GM23338 (cell line): ENCODE measurements around the gene ABCC5. TPM values are rescaled to one million over a fixed set of nuclear protein-coding genes. Genes with fewer than 3 reads are reported as not detected.
"Not testable (repeated sequence)": the region's sequence is repeated elsewhere in the genome, so short reads cannot be mapped to it uniquely, and the experiment has no call there.

Experiments used
- ATAC-seq: fragments of 200-7000 bp; cut with Tn5 transposase; 3 replicates; pipeline ENCODE4 v1.9.1; 2020
- DNase-seq: peaks from one replicate; pipeline ENCODE4 v3.0.0-alpha.2; 2015; ENCODE audit warnings: low spot score
- H2AFZ ChIP-seq: fragments of 200-600 bp; sonication (generic); 2 replicates; pipeline ENCODE4 v1.8.0; 2016; ENCODE audit warnings: antibody characterized with exemption, mild to moderate bottlenecking, moderate library complexity
- H3F3A ChIP-seq: fragments of 200-600 bp; sonication (generic); replicated peaks from 2 replicates; pipeline ENCODE4 v1.8.0; 2017; ENCODE audit warnings: antibody characterized with exemption, mixed run types, low read depth
- H3K27ac ChIP-seq: fragments of 200-600 bp; sonication (generic); 2 replicates; pipeline ENCODE4 v1.6.1; 2016; ENCODE audit warnings: low read depth
- H3K27me3 ChIP-seq: fragments of 200-600 bp; sonication (generic); 2 replicates; pipeline ENCODE4 v1.8.0; 2016; ENCODE audit warnings: mild to moderate bottlenecking, mixed run types, moderate library complexity; ENCODE audit not compliant: insufficient read depth
- H3K36me3 ChIP-seq: fragments of 200-600 bp; sonication (generic); 2 replicates; pipeline ENCODE4 v1.8.0; 2016; ENCODE audit warnings: mild to moderate bottlenecking; ENCODE audit not compliant: insufficient read depth
- H3K4me1 ChIP-seq: fragments of 200-600 bp; sonication (generic); 2 replicates; pipeline ENCODE4 v1.8.0; 2016; ENCODE audit warnings: mild to moderate bottlenecking, moderate library complexity; ENCODE audit not compliant: insufficient read depth
- H3K4me2 ChIP-seq: fragments of 200-600 bp; sonication (generic); 2 replicates; pipeline ENCODE4 v1.7.1; 2017; ENCODE audit warnings: mixed run types
- H3K4me3 ChIP-seq: fragments of 200-600 bp; sonication (generic); 2 replicates; pipeline ENCODE4 v1.6.1; 2016; ENCODE audit warnings: mixed run types
- H3K79me2 ChIP-seq: fragments of 200-600 bp; sonication (generic); replicated peaks from 2 replicates; pipeline ENCODE4 v1.8.0; 2017; ENCODE audit warnings: mild to moderate bottlenecking; ENCODE audit not compliant: insufficient read depth
- H3K9me2 ChIP-seq: fragments of 200-600 bp; sonication (generic); 2 replicates; pipeline ENCODE4 v1.8.0; 2017; ENCODE audit not compliant: insufficient read depth
- H4K20me1 ChIP-seq: fragments of 200-600 bp; sonication (generic); replicated peaks from 2 replicates; pipeline ENCODE4 v1.8.0; 2017; ENCODE audit warnings: mild to moderate bottlenecking; ENCODE audit not compliant: insufficient read depth
- H3K27ac Mint-ChIP-seq: 2 replicates; pipeline ENCODE4 v1.8.0; 2020; ENCODE audit warnings: inconsistent platforms, mild to moderate bottlenecking, moderate library complexity, mixed read lengths
- H3K27me3 Mint-ChIP-seq: 3 replicates; pipeline ENCODE4 v1.8.0; 2022; ENCODE audit warnings: low read depth, mild to moderate bottlenecking, moderate library complexity, mixed read lengths, inconsistent platforms; ENCODE audit not compliant: insufficient read depth, poor library complexity
- H3K36me3 Mint-ChIP-seq: 3 replicates; pipeline ENCODE4 v1.8.0; 2021; ENCODE audit warnings: low read depth, mild to moderate bottlenecking, inconsistent platforms, moderate library complexity, mixed read lengths
- H3K4me1 Mint-ChIP-seq: 3 replicates; pipeline ENCODE4 v1.8.0; 2020; ENCODE audit warnings: mild to moderate bottlenecking, inconsistent platforms, mixed read lengths
- H3K4me3 Mint-ChIP-seq: 3 replicates; pipeline ENCODE4 v1.8.0; 2021; ENCODE audit warnings: moderate library complexity, mild to moderate bottlenecking, inconsistent platforms, mixed read lengths
- H3K9me3 Mint-ChIP-seq: 3 replicates; pipeline ENCODE4 v1.8.0; 2020; ENCODE audit warnings: moderate library complexity, mild to moderate bottlenecking, inconsistent platforms, mixed read lengths
- EZH2 ChIP-seq: fragments of 200-600 bp; sonication (generic); IDR thresholded peaks from one replicate; pipeline ENCODE4 v1.8.0; 2017; ENCODE audit warnings: antibody characterized with exemption, mild to moderate bottlenecking, low read depth; ENCODE audit not compliant: unreplicated experiment
- STAT1 ChIP-seq: IDR thresholded peaks from one replicate; pipeline ENCODE4 v1.6.1; 2016; ENCODE audit warnings: antibody characterized with exemption; ENCODE audit not compliant: unreplicated experiment
- ZNF114 ChIP-seq: fragments of 250-450 bp; sonication (Bioruptor Pico); IDR thresholded peaks from 2 replicates; pipeline ENCODE4 v1.5.0; 2020; ENCODE audit warnings: mild to moderate bottlenecking, moderate library complexity
- ZNF462 ChIP-seq: fragments of 250-450 bp; sonication (Bioruptor Pico); IDR thresholded peaks from 2 replicates; pipeline ENCODE4 v1.5.0; 2020; ENCODE audit warnings: mild to moderate bottlenecking, moderate library complexity
- polyA plus RNA-seq: library from polyadenylated mRNA; unstranded; fragments of >200 nt; fragmentation: Nextera tagmentation; extraction: Ambion mirVana; gene quantifications from 2 replicates; pipeline ENCODE4 v1.2.1, GENCODE V29; 2016
- total RNA-seq: library from RNA; depleted of rRNA; stranded (reverse); fragments of >200 nt; shearing (Covaris generic); gene quantifications from 2 replicates; pipeline ENCODE4 v1.2.3, GENCODE V29; 2014
- TF ChIP-seq, protein P1 (sequence below): IDR thresholded peaks from 2 replicates; pipeline ENCODE4 v1.6.1; 2016; ENCODE audit warnings: antibody characterized with exemption
- TF ChIP-seq, protein P2 (sequence below): IDR thresholded peaks from one replicate; pipeline ENCODE4 v1.6.1; 2018; ENCODE audit warnings: antibody characterized with exemption; ENCODE audit not compliant: unreplicated experiment

The ABCC5 gene
- total and polyA plus RNA-seq, 2 experiments from 2014 or later = 14.0 to 39.9 TPM

GRCh38 chr3:184028275-184028890 lies 10.7 kb upstream of the ABCC5 start:
- H4K20me1 ChIP-seq, H3K4me2 ChIP-seq, ATAC-seq, H3K36me3 Mint-ChIP-seq, DNase-seq, H3K9me2 ChIP-seq, H3K27me3 Mint-ChIP-seq, H3K36me3 ChIP-seq, H3K79me2 ChIP-seq, H3K27me3 ChIP-seq, H2AFZ ChIP-seq, H3K4me3 Mint-ChIP-seq, H3K27ac Mint-ChIP-seq, H3K9me3 Mint-ChIP-seq, H3K4me1 ChIP-seq, H3K4me3 ChIP-seq, H3K27ac ChIP-seq, H3K4me1 Mint-ChIP-seq, H3F3A ChIP-seq: not testable (repeated sequence)

- H3F3A ChIP-seq, H3K9me2 ChIP-seq, H3K79me2 ChIP-seq, ATAC-seq, H3K27me3 Mint-ChIP-seq, H3K4me1 Mint-ChIP-seq, H3K36me3 ChIP-seq, H3K4me2 ChIP-seq, H3K4me1 ChIP-seq, H3K4me3 Mint-ChIP-seq, DNase-seq, H3K36me3 Mint-ChIP-seq, H4K20me1 ChIP-seq, H2AFZ ChIP-seq, H3K27ac ChIP-seq, H3K4me3 ChIP-seq, H3K27me3 ChIP-seq, H3K27ac Mint-ChIP-seq, H3K9me3 Mint-ChIP-seq: not testable (repeated sequence)
Observed at GRCh38 chr3:184025256-184025655, 7.6 kb upstream of the ABCC5 start.

DNA sequence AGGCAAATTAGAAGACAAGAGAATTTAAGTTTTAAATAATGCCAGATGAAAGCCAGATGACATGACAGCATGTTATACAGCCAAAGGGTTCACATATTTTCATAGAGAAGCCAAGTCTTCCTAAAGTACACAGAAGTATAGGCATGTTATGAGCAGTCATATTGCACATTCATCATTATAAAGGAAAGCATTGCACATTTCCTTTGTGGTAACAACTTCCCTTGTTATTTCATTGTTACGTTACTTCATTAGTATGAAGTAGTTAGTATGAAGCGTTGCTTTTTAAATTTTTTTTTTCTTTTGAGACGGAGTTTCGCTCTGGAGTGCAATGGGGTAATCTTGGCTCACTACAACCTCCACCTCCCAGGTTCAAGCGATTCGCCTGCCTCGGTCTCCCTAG lies 4.6 kb upstream of the ABCC5 start:
- Histone ChIP-seq H3K4me1 (no peaks in the 10 kb centered on the region), H3K4me3 (no peak overlapping the region), H2AFZ (no peak overlapping the region), H4K20me1 (no peaks in the 10 kb centered on the region), H3K27ac (no peak overlapping the region), H3K27me3 (no peaks in the 10 kb centered on the region), H3K79me2 (no peaks in the 10 kb centered on the region), H3F3A (no peaks in the 10 kb centered on the region), H3K9me2 (no peaks in the 10 kb centered on the region), H3K4me2 (no peak overlapping the region), H3K36me3 (no peaks in the 10 kb centered on the region)
- no peak overlapping the region for H3K27ac Mint-ChIP-seq
- H3K4me3 Mint-ChIP-seq = no peak overlapping the region
- no peak for ATAC-seq
- no peak for DNase-seq
- no peaks in the 10 kb centered on the region for H3K9me3 Mint-ChIP-seq
- no peaks in the 10 kb centered on the region; the same call in 2 of the 3 replicates for H3K4me1 Mint-ChIP-seq
- no peaks in the 10 kb centered on the region for H3K36me3 Mint-ChIP-seq
- peaks cover 5% of the 10 kb centered on the region for H3K27me3 Mint-ChIP-seq
- TF ChIP-seq ZNF114 (no peak), ZNF462 (CRISPR knock-in tag) (no peak), STAT1 (no peak), EZH2 (no peak)
- TF ChIP-seq, protein P1, sequence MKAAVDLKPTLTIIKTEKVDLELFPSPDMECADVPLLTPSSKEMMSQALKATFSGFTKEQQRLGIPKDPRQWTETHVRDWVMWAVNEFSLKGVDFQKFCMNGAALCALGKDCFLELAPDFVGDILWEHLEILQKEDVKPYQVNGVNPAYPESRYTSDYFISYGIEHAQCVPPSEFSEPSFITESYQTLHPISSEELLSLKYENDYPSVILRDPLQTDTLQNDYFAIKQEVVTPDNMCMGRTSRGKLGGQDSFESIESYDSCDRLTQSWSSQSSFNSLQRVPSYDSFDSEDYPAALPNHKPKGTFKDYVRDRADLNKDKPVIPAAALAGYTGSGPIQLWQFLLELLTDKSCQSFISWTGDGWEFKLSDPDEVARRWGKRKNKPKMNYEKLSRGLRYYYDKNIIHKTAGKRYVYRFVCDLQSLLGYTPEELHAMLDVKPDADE = no peak
- TF ChIP-seq, protein P2, sequence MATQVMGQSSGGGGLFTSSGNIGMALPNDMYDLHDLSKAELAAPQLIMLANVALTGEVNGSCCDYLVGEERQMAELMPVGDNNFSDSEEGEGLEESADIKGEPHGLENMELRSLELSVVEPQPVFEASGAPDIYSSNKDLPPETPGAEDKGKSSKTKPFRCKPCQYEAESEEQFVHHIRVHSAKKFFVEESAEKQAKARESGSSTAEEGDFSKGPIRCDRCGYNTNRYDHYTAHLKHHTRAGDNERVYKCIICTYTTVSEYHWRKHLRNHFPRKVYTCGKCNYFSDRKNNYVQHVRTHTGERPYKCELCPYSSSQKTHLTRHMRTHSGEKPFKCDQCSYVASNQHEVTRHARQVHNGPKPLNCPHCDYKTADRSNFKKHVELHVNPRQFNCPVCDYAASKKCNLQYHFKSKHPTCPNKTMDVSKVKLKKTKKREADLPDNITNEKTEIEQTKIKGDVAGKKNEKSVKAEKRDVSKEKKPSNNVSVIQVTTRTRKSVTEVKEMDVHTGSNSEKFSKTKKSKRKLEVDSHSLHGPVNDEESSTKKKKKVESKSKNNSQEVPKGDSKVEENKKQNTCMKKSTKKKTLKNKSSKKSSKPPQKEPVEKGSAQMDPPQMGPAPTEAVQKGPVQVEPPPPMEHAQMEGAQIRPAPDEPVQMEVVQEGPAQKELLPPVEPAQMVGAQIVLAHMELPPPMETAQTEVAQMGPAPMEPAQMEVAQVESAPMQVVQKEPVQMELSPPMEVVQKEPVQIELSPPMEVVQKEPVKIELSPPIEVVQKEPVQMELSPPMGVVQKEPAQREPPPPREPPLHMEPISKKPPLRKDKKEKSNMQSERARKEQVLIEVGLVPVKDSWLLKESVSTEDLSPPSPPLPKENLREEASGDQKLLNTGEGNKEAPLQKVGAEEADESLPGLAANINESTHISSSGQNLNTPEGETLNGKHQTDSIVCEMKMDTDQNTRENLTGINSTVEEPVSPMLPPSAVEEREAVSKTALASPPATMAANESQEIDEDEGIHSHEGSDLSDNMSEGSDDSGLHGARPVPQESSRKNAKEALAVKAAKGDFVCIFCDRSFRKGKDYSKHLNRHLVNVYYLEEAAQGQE = no peak
